LNCAP (cell line): Measurements from ENCODE around the gene GNAQ.

Experiments used
- CTCF ChIP-seq: fragments of 450-650 bp; IDR thresholded peaks from 2 replicates; pipeline ENCODE4 v1.5.1; 2017; ENCODE audit warnings: mild to moderate bottlenecking

Gene GNAQ

GRCh38 chr9:77803423-77803822, 228.2 kb downstream of the GNAQ start:
- TF ChIP-seq CTCF: no peak

- no peak for TF ChIP-seq CTCF
Observed at GRCh38 chr9:77802515-77803293, 228.9 kb downstream of the GNAQ start.

GRCh38 chr9:77802064-77802463, 229.5 kb downstream of the GNAQ start:
- no peak for TF ChIP-seq CTCF

GRCh38 chr9:77800924-77801551, 230.6 kb downstream of the GNAQ start:
- TF ChIP-seq CTCF: no peak

GRCh38 chr9:77798140-77798539, 233.5 kb downstream of the GNAQ start:
- TF ChIP-seq CTCF: no peak

- TF ChIP-seq CTCF: no peak
Observed at GRCh38 chr9:77794985-77795384, 236.6 kb downstream of the GNAQ start.

- TF ChIP-seq CTCF: no peak
Observed at GRCh38 chr9:77793849-77794248, 237.8 kb downstream of the GNAQ start.
